HG03571 (cell line): ENCODE results near the gene RIMS3.
A peak's percentile ranks its signal among the peaks of the same experiment; 100 is the strongest.
"Not testable (repeated sequence)": the region's sequence is repeated elsewhere in the genome, so short reads cannot be mapped to it uniquely, and the experiment has no call there.

ENCODE experiments used
- ATAC-seq: cut with Tn5 transposase; IDR thresholded peaks from one replicate; pipeline ENCODE4 v1.9.1; 2021; ENCODE audit not compliant: unreplicated experiment

The RIMS3 gene

DNA sequence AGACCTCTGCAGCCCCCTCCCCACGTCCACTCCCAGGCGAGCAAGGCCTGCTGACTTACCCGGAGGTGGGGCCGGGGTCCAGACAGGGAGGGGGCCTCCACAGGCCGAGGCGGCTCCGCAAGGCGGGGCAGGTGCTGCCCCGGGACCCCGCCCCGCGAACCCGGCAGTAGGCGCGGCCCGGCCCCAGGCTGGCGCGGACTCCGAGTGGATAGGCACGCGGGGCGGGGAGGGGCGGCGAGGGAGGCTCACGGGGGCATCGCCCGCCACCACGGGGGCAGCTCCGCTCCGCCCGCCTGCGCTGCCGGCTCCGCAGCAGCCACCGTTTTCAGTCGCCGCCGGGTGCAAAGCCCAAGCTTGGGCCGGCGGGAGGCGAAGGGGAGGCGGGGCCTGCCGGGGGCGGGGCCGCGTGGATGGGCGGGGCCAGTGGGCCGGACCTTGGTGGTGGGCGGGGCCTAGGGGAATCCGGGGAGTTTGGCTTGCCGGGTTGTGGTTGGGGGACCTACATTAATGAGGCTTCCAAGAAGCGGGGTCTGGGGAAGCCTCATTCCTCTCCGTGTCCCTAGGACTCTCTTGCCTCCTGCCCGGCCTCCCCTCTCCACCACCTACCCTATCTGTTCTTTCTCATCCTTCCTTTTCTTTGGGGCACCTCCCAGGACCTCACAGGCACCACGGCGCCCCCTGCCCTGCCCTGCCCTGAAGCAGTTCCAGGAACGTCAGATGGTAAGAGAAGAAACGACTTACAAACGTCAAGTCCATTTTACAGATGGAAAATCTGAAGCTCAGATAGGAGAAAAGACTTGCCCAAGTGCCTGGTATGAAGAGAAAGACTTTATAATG, at the start of gene RIMS3:
TSS of gene RIMS3 (minus strand) at position 348 of the 837 bp plus-strand sequence. CDS start 23,757 bp downstream, outside the sequence.
- ATAC-seq, result peak; percentile 71

DNA sequence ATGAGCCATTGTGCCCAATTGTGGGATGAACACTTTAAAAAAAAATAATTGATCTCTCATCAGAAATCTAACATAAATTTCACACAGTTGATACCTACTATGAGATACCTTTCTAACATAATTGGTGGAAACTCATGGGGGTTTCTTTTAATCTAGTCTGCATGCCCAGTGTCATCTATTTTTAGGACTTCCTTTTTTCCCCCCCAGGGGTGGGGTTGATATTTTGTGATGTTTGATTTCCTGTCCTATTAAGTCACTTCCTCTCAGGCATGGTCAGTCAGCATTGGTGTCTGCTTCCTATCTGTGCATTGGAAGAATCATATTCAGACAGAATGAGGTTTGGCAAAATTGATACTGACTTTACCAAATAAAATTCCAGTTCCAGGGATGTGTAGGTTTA, 47.5 kb upstream of the RIMS3 start:
- ATAC-seq, result no peak

GRCh38 chr1:40712405-40712944, 47.0 kb upstream of the RIMS3 start:
- ATAC-seq, result no peak

GRCh38 chr1:40711465-40712404, 46.3 kb upstream of the RIMS3 start:
- no peak for ATAC-seq

DNA sequence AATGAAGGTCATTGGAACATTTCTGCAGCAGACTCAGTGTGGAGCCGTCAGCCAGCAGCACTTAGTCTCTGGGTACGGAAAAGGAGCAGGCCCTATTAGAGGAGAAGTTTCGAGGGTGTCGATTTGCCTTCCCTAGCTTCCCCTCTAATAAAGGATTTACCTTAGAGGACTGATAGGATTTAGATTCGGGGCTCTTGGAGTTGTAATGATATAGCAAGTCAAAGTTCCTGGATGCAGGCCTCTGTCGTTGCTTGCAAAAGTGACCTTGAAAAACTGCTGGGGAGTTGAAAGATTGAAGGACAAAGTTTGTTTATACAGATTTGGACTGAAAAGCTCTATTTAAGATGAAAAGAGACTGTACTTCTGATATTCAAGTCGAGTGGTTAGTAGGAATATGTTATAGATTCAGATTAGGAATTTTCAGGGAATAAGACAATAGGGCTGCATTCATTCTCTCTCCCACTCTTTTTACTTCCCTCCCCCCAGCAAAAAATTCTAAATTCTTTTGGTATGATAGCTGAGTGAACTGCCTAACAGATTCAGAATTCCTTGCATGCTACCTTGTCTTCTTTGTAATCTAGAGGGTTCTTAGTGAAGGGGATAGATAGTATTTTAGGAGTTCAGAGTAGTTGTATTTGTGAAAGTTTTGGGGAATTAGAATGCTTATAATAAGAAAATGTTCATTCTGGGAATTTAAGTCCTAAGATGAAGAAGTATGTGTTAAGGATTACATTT, 45.3 kb upstream of the RIMS3 start:
- no peak for ATAC-seq

DNA sequence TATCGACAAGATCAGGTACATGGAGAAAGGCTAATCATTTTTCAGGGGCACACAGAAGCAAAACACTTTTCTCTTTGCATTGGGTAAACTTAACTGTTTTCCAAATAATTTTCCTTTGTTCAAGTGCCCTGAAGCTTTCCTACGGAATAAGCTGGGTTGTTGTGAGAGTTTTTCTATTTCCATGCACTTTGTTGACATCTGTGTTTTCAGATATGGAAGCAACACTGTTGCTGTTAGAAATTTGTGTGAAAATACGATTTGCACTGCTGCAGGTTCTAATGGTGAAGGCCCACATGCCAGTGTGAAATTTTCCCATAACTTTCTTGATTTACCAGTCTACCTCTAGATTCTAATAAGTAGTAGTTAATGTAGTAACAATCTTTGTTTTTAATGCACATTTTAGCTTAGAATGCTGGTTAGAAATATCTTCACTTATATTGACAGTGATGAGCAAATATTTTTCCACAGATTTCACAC, 44.4 kb upstream of the RIMS3 start:
- ATAC-seq, result no peak

GRCh38 chr1:40709100-40709801, 43.8 kb upstream of the RIMS3 start:
- peak; percentile 83 for ATAC-seq

DNA sequence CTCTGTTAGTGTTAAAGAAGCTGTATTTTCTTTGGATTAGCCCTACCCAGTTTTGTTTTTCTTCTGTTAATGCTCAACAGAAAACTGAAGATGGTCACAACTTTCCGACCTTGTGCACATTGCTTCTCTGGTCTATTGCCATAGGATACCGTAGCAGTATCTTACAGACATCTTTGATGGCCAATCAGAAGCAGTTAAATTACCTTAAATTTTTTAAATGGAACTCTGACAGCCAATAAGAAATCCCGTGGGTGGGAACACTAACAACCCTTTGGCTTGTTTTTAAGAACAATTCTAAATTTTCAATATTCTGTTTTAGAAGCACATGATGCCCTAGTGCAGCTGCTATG, 43.2 kb upstream of the RIMS3 start:
- ATAC-seq, result peak; percentile 53

GRCh38 chr1:40706626-40707025, 41.1 kb upstream of the RIMS3 start:
- ATAC-seq, result no peak

- ATAC-seq, result no peak
Measured at GRCh38 chr1:40704817-40705733, 39.6 kb upstream of the RIMS3 start.

DNA sequence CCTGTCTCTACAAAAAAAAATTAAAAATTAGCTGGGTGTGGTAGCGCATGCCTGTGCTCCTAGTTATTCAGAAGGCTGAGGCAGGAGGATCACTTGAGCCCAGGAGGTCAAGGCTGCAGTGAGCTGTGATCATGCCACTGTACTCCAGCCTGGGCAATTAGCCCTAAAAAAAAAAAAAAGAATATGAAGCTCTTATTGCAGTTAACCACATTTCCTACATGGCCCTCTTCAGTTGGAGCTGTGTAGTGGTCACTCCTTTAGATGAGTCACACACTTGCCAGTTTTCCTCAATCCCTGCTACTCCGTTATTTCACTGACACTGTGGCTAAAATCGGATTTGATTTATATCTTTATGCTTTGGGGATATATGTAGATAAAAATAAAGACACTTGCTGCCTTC, 37.8 kb upstream of the RIMS3 start:
- ATAC-seq, result no peak

DNA sequence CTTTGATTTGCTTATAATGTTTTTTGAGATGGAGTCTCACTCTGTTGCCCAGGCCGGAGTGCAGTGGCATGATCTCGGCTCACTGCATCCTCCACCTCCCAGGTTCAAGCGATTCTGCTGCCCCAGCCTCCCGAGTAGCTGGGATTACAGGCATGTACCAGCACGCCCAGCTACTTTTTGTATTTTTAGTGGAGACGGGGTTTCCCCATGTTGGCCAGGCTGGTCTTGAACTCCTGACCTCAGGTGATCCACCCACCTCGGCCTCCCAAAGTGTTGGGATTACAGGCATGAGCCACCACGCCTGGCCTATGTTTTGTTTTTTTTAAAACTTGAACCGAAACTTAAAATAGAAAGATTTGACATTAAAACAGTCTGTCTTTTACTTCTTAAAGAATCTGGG, 37.3 kb upstream of the RIMS3 start:
- ATAC-seq, result not testable (repeated sequence)

DNA sequence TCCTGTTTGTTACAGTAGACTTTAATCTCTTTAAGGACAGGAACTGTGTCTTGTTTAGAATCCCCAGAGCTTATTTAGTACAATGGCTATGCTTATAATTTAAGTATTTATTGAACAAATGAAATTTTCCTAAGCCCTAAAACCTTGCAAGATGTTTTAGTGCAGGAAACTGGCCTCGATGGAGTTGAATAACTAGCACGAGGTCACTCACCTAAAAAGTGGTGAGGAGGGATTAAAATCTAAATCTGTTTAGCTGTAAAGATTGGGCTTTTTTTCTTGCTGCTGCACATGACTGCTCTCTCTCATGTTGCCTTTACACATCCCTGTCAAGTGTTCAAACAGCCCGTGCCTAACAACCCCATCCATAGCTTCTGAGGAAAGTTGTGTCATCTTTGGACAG, 36.2 kb upstream of the RIMS3 start:
- ATAC-seq, result no peak

DNA sequence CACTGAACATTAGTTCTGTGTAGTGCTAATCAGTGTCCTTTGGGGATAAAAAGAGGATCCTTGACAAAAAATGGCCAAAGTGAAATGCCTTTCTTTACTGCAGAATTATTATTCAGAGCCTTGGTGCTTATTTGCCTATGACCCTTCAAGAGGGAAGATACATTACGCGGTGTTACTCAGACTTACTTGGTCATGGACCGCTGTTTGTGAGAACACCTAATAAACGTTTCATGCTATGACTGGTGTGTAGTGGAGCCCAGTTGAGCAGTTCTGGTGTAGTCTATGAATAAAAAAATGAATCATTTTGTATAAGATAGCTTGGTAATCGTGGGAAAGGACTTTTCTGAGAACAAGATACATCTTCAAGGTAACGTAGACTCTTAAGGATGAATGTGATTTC, 34.3 kb upstream of the RIMS3 start:
- peak; percentile 54 for ATAC-seq

- ATAC-seq, result no peak
Measured at GRCh38 chr1:40697436-40697835, 32.0 kb upstream of the RIMS3 start.

DNA sequence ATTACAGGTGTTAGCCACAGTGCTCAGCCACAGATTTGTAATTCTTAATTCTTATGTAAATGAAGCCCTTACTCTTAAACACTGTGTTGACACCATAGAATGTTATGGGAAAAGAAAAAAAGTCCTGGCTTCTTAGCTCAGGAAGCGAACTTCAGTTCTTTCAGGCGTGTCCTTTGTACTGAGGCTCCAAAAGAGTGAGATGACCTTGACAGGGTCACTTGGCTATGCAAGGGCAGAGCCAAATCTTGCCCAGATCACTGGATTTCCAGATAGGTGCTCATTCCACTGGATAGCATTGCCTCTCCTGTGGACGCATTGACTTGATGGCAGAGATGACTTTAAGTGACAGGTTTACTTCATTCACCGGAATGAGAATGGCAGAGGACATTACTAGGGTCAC, 30.8 kb upstream of the RIMS3 start:
- ATAC-seq, result no peak

DNA sequence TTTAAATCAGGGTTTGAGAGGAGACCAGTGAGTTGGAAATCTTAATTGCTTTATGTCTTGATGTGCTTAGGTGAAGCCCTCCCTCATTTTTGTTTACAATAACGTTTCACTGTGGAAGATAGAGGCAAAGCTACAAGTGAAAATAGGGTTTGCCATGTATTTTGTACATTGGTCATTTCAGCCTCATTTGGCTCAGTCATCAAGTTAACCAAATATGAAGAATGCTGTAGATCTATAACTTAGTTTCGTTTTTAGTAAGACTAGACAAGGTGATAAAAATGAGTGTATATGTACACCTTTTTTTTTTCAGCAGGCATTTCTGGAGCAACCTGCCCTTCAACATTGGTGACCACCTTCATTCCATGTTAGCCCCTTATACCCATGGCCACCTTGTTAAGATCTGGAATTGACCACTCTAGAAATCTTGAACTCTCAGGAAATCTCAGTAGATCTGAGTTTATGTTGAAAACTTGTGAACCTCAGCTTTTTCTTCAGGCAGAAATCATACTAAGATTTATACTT, 28.9 kb upstream of the RIMS3 start:
- ATAC-seq, result no peak

GRCh38 chr1:40693425-40693824, 27.9 kb upstream of the RIMS3 start:
- no peak for ATAC-seq

DNA sequence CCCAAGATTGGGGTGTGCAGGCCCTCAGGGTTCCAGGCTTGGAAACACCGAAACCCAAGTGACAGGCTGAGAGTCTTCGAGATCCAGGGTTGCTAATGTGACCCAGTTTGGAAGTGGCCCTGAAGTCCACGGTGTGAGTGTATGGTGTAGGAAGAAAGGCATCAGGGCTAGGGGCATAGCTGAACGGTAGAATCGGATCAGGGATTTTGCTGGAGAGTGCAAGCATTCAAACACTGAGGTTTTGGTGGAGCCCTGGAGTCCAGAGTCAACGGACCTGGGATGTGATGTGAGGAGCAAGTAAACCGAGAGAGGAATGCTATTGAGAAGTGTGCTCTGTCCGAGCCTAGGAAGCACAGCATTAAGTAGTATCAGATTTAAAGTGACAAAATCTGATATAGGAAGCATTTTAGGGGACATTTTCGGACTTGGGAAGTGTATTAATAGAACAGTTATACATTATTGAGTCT, 27.0 kb upstream of the RIMS3 start:
- no peak for ATAC-seq
